Fibroblast of villous mesenchyme (primary cell): ENCODE data around the gene CD300LD. TPM values are rescaled to one million over a fixed set of nuclear protein-coding genes. Genes with fewer than 3 reads are reported as not detected.

ENCODE experiments used
- DNase-seq: peaks from one replicate; pipeline ENCODE4 v3.0.0-alpha.2; 2010; ENCODE audit warnings: low read depth
- H3K4me3 ChIP-seq: 2 replicates; pipeline ENCODE4 v1.5.1; 2011; ENCODE audit warnings: low read depth, mild to moderate bottlenecking, low read length
- CTCF ChIP-seq: IDR thresholded peaks from 2 replicates; pipeline ENCODE4 v1.5.1; 2012; ENCODE audit warnings: low read depth, mild to moderate bottlenecking, low read length; ENCODE audit not compliant: insufficient read depth
- total RNA-seq: library from RNA; depleted of rRNA; stranded (reverse); fragments of >200 nt; gene quantifications from 2 replicates; pipeline ENCODE4 v1.2.3, GENCODE V29; 2012

CD300LD gene
- total RNA-seq, 1 donor = not detected

- TF ChIP-seq CTCF = no peak
- DNase-seq = no peak
- no peak overlapping the region for H3K4me3 ChIP-seq
Observed at GRCh38 chr17:74552037-74552436, 40.0 kb downstream of the CD300LD start.

- H3K4me3 ChIP-seq = no peak overlapping the region
- TF ChIP-seq CTCF = no peak
- DNase-seq = no peak
Observed at GRCh38 chr17:74550602-74551001, 41.5 kb downstream of the CD300LD start.

GRCh38 chr17:74549343-74549742, 42.7 kb downstream of the CD300LD start:
- TF ChIP-seq CTCF = no peak
- no peak overlapping the region for H3K4me3 ChIP-seq
- DNase-seq = no peak

GRCh38 chr17:74547736-74548135, 44.3 kb downstream of the CD300LD start:
- no peak overlapping the region for H3K4me3 ChIP-seq
- DNase-seq = no peak
- no peak for TF ChIP-seq CTCF

GRCh38 chr17:74547264-74547663, 44.8 kb downstream of the CD300LD start:
- DNase-seq = no peak
- TF ChIP-seq CTCF = no peak
- no peak overlapping the region for H3K4me3 ChIP-seq

- TF ChIP-seq CTCF = no peak
- H3K4me3 ChIP-seq = no peak overlapping the region
- no peak for DNase-seq
Observed at GRCh38 chr17:74546586-74546985, 45.5 kb downstream of the CD300LD start.

GRCh38 chr17:74545843-74546230, 46.2 kb downstream of the CD300LD start, which contains the start of gene CD300C:
Gene CD300C (minus strand): TSS chr17:74546115. CDS start chr17:74545782, 333 bp downstream.
- DNase-seq = no peak
- TF ChIP-seq CTCF = no peak
- H3K4me3 ChIP-seq = no peak within 1 kb of the TSS
